SU-DHL-6 (cell line): ENCODE data around the gene NVL.
"Not testable (repeated sequence)": the region's sequence is repeated elsewhere in the genome, so short reads cannot be mapped to it uniquely, and the experiment has no call there.

Experiments
- CTCF ChIP-seq: fragments of 200-600 bp; sonication (generic); IDR thresholded peaks from one replicate; pipeline ENCODE4 v1.5.1; 2017; ENCODE audit warnings: antibody characterized with exemption, mild to moderate bottlenecking, low read length, moderate library complexity; ENCODE audit not compliant: insufficient read depth, poor library complexity, severe bottlenecking
- EZH2phosphoT487 ChIP-seq: fragments of 200-600 bp; sonication (generic), shearing (Covaris generic); conservative IDR thresholded peaks from 2 replicates; pipeline ENCODE4 v1.6.1; 2018; ENCODE audit warnings: mild to moderate bottlenecking, antibody characterized with exemption, low read length, moderate library complexity, mixed read lengths

- not testable (repeated sequence) for TF ChIP-seq CTCF, EZH2phosphoT487
These were observed 123.9 kb downstream of the NVL start for GRCh38 chr1:224205931-224206538.
